Karpas-422 (cell line): Measurements from ENCODE around the gene GNAQ. TPM values are rescaled to one million over a fixed set of nuclear protein-coding genes. Genes with fewer than 3 reads are reported as not detected.

Source experiments
- DNase-seq: peaks from one replicate; pipeline ENCODE4 v3.0.0-alpha.2; 2015
- H2AFZ ChIP-seq: fragments of 200-600 bp; sonication (generic); 2 replicates; pipeline ENCODE4 v1.6.1; 2014; ENCODE audit warnings: antibody characterized with exemption, low read length, mixed read lengths
- H3K27ac ChIP-seq: fragments of 200-600 bp; sonication (generic); 2 replicates; pipeline ENCODE4 v1.5.1; 2014; ENCODE audit warnings: mild to moderate bottlenecking, low read length, moderate library complexity
- H3K27me3 ChIP-seq: fragments of 200-600 bp; sonication (generic); 2 replicates; pipeline ENCODE4 v1.6.1; 2014; ENCODE audit warnings: low read length, mixed read lengths
- H3K36me3 ChIP-seq: fragments of 200-600 bp; sonication (generic); 2 replicates; pipeline ENCODE4 v1.6.1; 2014; ENCODE audit warnings: low read length, mixed read lengths; ENCODE audit not compliant: insufficient read depth
- H3K4me1 ChIP-seq: fragments of 200-600 bp; sonication (generic); 2 replicates; pipeline ENCODE4 v1.6.1; 2014; ENCODE audit warnings: mild to moderate bottlenecking, low read length, mixed read lengths
- H3K4me2 ChIP-seq: fragments of 200-600 bp; sonication (generic); 2 replicates; pipeline ENCODE4 v1.6.1; 2014; ENCODE audit warnings: low read length, low read depth, mild to moderate bottlenecking; ENCODE audit not compliant: poor library complexity, severe bottlenecking
- H3K4me3 ChIP-seq: fragments of 200-600 bp; sonication (generic); 2 replicates; pipeline ENCODE4 v1.5.1; 2014; ENCODE audit warnings: mild to moderate bottlenecking, antibody characterized with exemption, low read length, mixed read lengths
- H3K79me2 ChIP-seq: fragments of 200-600 bp; sonication (generic); 2 replicates; pipeline ENCODE4 v1.6.1; 2014; ENCODE audit warnings: mild to moderate bottlenecking, low read length, mixed read lengths
- H3K9ac ChIP-seq: fragments of 200-600 bp; sonication (generic); 2 replicates; pipeline ENCODE4 v1.6.0; 2014; ENCODE audit warnings: low read length
- H3K9me2 ChIP-seq: fragments of 200-600 bp; sonication (generic), shearing (Covaris generic); replicated peaks from 2 replicates; pipeline ENCODE4 v1.6.0; 2014; ENCODE audit warnings: mild to moderate bottlenecking, low read length, moderate library complexity; ENCODE audit not compliant: insufficient read depth
- H3K9me3 ChIP-seq: fragments of 300-700, 200-600 bp; sonication (generic); 2 replicates; pipeline ENCODE4 v1.6.1; 2014; ENCODE audit warnings: low read length, mixed read lengths
- H4K20me1 ChIP-seq: fragments of 200-600 bp; sonication (generic); 2 replicates; pipeline ENCODE4 v1.6.1; 2014; ENCODE audit warnings: mild to moderate bottlenecking, antibody characterized with exemption, low read length, low read depth; ENCODE audit not compliant: insufficient read depth
- total RNA-seq: library from RNA; depleted of rRNA; stranded (reverse); fragments of >200 nt; shearing (Covaris generic); gene quantifications from 2 replicates; pipeline ENCODE4 v1.2.3, GENCODE V29; 2014; ENCODE audit warnings: low replicate concordance

The GNAQ gene
- total RNA-seq, 1 experiment from 2014 or later = not detected

DNA sequence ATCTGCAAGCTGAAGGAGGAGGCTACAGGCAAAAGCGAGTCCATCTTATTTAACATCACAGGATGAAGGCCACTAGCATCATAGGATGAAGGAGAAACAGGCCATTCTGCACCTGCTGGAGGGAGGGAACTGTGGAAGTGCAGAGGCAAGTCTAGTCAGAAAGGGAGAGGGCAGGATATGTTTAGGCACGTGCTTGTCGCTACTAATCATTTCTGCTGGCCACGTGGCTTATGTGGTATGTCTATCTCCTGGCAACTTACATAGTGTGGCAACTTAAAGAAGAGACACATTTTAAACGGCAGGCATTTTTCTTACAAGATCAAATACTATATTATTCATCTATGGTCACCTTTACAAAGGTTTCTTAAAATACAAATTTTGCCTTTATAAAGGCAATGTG lies 74.0 kb downstream of the GNAQ start:
- H3K9me3 ChIP-seq = no peaks in the 10 kb centered on the region
- peaks cover 8% of the 10 kb centered on the region; the same call in 1 of the 2 replicates for H3K4me1 ChIP-seq
- no peak overlapping the region for H3K4me3 ChIP-seq
- H3K9me2 ChIP-seq = no peaks in the 10 kb centered on the region
- no peaks in the 10 kb centered on the region for H3K27me3 ChIP-seq
- H3K27ac ChIP-seq = no peak overlapping the region
- H4K20me1 ChIP-seq = no peaks in the 10 kb centered on the region
- H3K4me2 ChIP-seq = no peak overlapping the region
- H3K9ac ChIP-seq = no peak overlapping the region
- no peak overlapping the region for H2AFZ ChIP-seq
- peak; percentile 23 for DNase-seq
- H3K36me3 ChIP-seq = no peaks in the 10 kb centered on the region
- no peaks in the 10 kb centered on the region for H3K79me2 ChIP-seq

DNA sequence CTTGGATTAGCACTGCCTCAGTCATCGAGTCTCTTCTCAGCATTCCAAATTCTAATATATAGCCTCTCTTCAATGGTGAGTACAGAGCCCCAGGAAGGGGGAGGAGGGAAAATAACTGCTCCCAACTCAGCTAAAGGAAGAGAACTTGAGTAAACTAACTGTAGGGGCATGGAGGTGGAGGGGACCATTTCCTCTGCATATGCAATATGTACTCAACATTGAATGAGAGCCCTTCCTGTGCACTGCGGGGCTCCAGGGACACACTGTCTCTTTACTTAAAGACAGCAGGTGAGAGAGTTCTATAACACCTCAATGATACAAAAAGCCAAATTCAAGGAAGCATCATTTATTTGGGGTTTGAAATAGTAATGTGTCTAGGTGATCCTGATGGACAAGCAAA lies 75.1 kb downstream of the GNAQ start:
- H3K9me3 ChIP-seq = no peaks in the 10 kb centered on the region
- no peak overlapping the region for H3K4me2 ChIP-seq
- no peak overlapping the region for H3K27ac ChIP-seq
- H3K27me3 ChIP-seq = no peaks in the 10 kb centered on the region
- no peak overlapping the region for H3K9ac ChIP-seq
- H3K9me2 ChIP-seq = no peaks in the 10 kb centered on the region
- no peaks in the 10 kb centered on the region for H4K20me1 ChIP-seq
- DNase-seq = no peak
- H3K79me2 ChIP-seq = no peaks in the 10 kb centered on the region
- H3K36me3 ChIP-seq = no peaks in the 10 kb centered on the region
- no peak overlapping the region for H2AFZ ChIP-seq
- H3K4me1 ChIP-seq = peaks cover 8% of the 10 kb centered on the region; the same call in 1 of the 2 replicates
- H3K4me3 ChIP-seq = no peak overlapping the region

DNA sequence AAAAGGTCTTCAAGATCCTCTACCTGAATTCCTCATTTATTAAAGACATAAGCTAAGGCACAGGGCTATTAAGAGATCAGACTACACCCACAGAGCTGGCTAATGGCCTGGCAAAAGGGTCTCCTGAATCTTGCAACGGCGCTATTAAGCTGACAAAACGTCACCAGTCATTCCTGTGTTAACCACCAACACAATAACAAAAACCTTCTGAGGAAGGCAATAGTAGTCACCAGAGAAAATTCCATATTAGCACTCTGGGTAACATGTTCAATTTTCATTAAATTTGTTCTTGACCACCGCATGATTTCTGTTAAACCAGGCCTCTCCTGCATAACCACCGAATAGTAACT lies 77.0 kb downstream of the GNAQ start:
- H3K9me3 ChIP-seq = no peaks in the 10 kb centered on the region
- no peak overlapping the region for H2AFZ ChIP-seq
- H3K4me1 ChIP-seq = 0 out of 2 replicates have a peak, but pooled peaks cover 4% of the 10 kb centered on the region
- H3K4me2 ChIP-seq = no peak overlapping the region
- no peaks in the 10 kb centered on the region for H4K20me1 ChIP-seq
- H3K36me3 ChIP-seq = no peaks in the 10 kb centered on the region
- no peak overlapping the region for H3K4me3 ChIP-seq
- no peak overlapping the region for H3K27ac ChIP-seq
- DNase-seq = no peak
- H3K79me2 ChIP-seq = no peaks in the 10 kb centered on the region
- H3K27me3 ChIP-seq = no peaks in the 10 kb centered on the region
- H3K9ac ChIP-seq = no peak overlapping the region
- H3K9me2 ChIP-seq = no peaks in the 10 kb centered on the region

DNA sequence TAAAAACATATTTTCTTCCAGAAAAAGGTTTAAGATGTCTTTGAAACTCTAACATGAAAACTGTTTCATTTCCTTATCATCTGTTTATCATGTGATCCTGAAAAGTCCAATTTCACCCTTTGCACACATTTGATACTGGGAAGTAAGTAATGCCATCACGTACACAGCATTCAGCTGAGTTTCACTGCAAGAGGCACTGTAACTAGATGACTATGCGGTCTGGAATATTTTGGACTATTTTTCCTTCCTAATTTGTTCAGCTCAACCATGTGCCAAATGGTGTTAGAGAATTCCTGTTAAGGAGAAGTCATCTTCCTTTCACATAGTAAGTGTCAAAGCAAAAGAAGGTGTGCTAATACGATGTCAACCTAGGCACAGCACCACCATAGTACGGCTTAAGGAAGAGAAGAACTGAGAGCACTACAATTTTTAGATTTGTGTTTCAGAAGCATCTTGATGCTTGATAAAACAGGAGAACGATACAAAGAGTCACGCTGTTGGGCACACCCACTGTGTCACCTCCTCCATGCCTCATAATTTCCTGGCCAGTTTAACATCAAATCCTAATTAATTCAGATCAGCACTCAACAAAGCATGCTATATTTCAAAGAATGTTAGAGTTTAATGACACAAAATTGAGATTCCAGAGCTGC lies 77.5 kb downstream of the GNAQ start:
- no peaks in the 10 kb centered on the region for H3K79me2 ChIP-seq
- H3K9me2 ChIP-seq = no peaks in the 10 kb centered on the region
- no peaks in the 10 kb centered on the region for H3K27me3 ChIP-seq
- H3K27ac ChIP-seq = no peak overlapping the region
- no peaks in the 10 kb centered on the region for H3K9me3 ChIP-seq
- H3K4me2 ChIP-seq = no peak overlapping the region
- no peaks in the 10 kb centered on the region for H3K36me3 ChIP-seq
- no peak overlapping the region for H3K4me3 ChIP-seq
- DNase-seq = no peak
- H3K4me1 ChIP-seq = 0 out of 2 replicates have a peak, but pooled peaks cover 4% of the 10 kb centered on the region
- H3K9ac ChIP-seq = no peak overlapping the region
- H2AFZ ChIP-seq = no peak overlapping the region
- no peaks in the 10 kb centered on the region for H4K20me1 ChIP-seq

DNA sequence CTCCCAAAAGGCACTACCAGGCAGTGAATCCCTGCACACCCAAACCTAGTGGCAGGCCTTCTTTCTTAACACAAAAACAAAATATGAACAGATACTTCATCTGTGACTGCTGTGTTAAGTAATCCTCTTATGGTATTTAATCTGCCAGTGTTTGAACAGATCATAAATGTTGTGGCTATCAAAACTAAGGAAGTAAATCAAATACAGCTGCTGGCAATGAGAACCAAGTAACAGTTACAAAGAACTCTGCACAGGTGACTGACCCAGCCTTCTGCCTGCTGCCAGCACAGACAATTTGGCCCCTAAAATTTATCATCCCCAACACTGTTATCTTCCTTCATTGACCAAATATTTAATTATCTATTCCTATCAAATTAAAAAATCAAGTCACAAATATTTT lies 78.0 kb downstream of the GNAQ start:
- Histone ChIP-seq H3K9me2 (no peaks in the 10 kb centered on the region), H3K27ac (no peak overlapping the region), H3K27me3 (no peaks in the 10 kb centered on the region), H3K9ac (no peak overlapping the region), H3K79me2 (no peaks in the 10 kb centered on the region), H3K36me3 (no peaks in the 10 kb centered on the region), H4K20me1 (no peaks in the 10 kb centered on the region), H2AFZ (no peak overlapping the region), H3K4me1 (0 out of 2 replicates have a peak, but pooled peaks cover 4% of the 10 kb centered on the region), H3K4me2 (no peak overlapping the region), H3K9me3 (no peaks in the 10 kb centered on the region), H3K4me3 (no peak overlapping the region)
- DNase-seq = no peak

DNA sequence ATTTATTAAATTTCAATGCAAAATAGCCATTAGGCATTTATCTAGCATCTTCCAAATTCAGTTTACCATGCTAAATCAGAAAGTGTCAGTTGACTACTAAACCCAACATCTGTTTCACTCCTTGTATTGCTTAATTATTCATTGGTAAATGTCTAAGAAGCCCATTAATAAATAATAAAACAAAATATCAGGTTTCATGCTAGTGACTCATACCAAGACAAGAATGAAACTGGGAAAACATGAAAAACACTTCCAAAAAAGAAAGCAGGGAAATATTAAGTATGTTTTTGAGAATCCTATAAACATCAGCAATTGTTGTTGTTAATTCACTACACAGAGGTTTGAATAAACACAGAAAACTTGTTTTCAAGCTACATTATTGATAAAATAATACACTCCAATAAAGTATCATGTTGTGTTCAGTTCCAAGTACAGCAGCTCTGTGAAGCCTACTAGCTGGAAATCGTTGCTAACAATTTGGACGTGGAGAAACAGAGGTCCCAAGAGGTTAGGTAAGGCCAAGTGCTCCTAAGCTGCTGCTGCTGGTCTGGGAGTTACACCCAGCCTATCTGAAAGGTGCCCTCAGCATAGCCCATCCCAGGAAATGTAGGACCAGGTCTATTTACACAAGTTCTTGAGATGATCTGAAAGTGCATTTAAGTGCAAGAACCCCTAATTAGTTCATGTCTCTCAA lies 78.8 kb downstream of the GNAQ start:
- Histone ChIP-seq H2AFZ (no peak overlapping the region), H3K79me2 (no peaks in the 10 kb centered on the region), H3K27me3 (no peaks in the 10 kb centered on the region), H3K9me2 (no peaks in the 10 kb centered on the region), H3K4me3 (no peak overlapping the region), H3K27ac (no peak overlapping the region), H3K36me3 (no peaks in the 10 kb centered on the region), H4K20me1 (no peaks in the 10 kb centered on the region), H3K4me1 (no peaks in the 10 kb centered on the region), H3K9me3 (no peaks in the 10 kb centered on the region), H3K9ac (no peak overlapping the region), H3K4me2 (no peak overlapping the region)
- DNase-seq = no peak

DNA sequence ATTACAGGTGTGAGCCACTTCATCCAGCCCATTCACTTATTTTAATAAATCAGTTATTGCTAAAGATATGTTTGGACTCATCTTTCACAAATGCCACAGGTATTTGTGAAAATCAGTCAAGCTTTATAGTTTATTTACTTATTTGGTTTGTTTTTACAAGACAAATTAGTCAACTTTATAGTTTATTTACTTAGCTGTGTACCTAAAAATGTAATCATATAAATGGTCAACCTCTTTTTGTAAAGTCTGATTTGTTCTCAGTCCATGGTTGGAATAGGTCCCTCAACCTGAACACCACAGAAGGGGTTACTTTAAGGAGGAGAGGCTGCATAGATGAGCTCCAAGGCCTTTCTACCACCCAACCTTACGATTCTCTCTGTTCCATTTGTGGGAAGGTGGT lies 80.2 kb downstream of the GNAQ start:
- no peaks in the 10 kb centered on the region for H3K4me1 ChIP-seq
- H3K4me2 ChIP-seq = no peak overlapping the region
- no peak overlapping the region for H3K4me3 ChIP-seq
- H4K20me1 ChIP-seq = no peaks in the 10 kb centered on the region
- H3K27me3 ChIP-seq = no peaks in the 10 kb centered on the region
- no peak overlapping the region for H3K27ac ChIP-seq
- no peak for DNase-seq
- no peak overlapping the region for H2AFZ ChIP-seq
- no peaks in the 10 kb centered on the region for H3K79me2 ChIP-seq
- no peak overlapping the region for H3K9ac ChIP-seq
- H3K36me3 ChIP-seq = no peaks in the 10 kb centered on the region
- H3K9me3 ChIP-seq = no peaks in the 10 kb centered on the region
- H3K9me2 ChIP-seq = no peaks in the 10 kb centered on the region

DNA sequence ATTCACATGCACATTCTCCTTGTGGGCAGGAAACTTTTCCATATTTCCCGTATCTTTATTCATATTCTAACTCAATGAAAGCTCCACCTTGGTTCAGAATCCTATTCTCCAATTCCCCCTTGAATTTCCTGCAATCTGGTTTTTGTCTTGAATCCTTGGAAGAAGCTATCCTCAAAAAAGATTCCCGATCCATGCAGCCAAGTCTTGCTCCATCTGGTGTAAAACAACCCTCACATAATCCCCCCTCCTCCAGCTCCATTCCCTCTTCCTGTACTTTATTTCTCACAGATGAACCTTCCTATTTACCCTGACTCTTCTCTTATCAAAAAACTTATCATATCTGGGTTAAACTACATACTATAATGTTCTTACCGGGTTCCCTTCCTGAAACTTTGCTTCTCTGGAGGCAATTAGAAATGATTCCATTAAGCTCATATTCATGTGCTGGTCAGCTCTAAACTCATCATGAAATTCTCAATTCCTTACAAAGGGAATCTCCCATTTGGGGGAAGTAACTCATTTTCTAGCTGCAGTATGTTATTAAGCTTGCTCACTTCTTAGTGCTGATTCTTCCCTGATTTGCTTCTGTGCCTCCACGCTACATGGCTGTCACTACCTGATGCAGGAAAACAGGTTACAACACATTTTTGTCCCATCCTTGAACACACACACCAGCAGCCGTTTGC lies 81.7 kb downstream of the GNAQ start:
- H3K9me3 ChIP-seq = no peaks in the 10 kb centered on the region
- H3K4me2 ChIP-seq = no peak overlapping the region
- H3K9ac ChIP-seq = no peak overlapping the region
- H3K4me3 ChIP-seq = no peak overlapping the region
- DNase-seq = no peak
- H4K20me1 ChIP-seq = no peaks in the 10 kb centered on the region
- no peak overlapping the region for H2AFZ ChIP-seq
- no peaks in the 10 kb centered on the region for H3K79me2 ChIP-seq
- no peak overlapping the region for H3K27ac ChIP-seq
- no peaks in the 10 kb centered on the region for H3K9me2 ChIP-seq
- H3K4me1 ChIP-seq = no peaks in the 10 kb centered on the region
- no peaks in the 10 kb centered on the region for H3K36me3 ChIP-seq
- no peaks in the 10 kb centered on the region for H3K27me3 ChIP-seq
